Vagina (tissue), 2 donors: ENCODE data around the gene HEG1.

Experiments used
- POLR2A ChIP-seq, 2 donors: fragments of 450-650 bp; IDR thresholded peaks; one replicate each; pipeline ENCODE4 v1.6.1; 2017; ENCODE audit warnings: antibody characterized with exemption in 2 of 2, mild to moderate bottlenecking in 2 of 2, moderate library complexity in 2 of 2
- TF ChIP-seq, protein P1 (sequence below), 3 experiments: fragments of 450-650 bp in 2 of 3; fragments of 200-600 bp in 1 of 3; sonication (generic) in 1 of 3; IDR thresholded peaks; one replicate each; pipeline ENCODE4 v1.5.1; 2017 to 2019; ENCODE audit warnings: antibody characterized with exemption in 3 of 3, mild to moderate bottlenecking in 2 of 3, moderate library complexity in 2 of 3

DNA sequence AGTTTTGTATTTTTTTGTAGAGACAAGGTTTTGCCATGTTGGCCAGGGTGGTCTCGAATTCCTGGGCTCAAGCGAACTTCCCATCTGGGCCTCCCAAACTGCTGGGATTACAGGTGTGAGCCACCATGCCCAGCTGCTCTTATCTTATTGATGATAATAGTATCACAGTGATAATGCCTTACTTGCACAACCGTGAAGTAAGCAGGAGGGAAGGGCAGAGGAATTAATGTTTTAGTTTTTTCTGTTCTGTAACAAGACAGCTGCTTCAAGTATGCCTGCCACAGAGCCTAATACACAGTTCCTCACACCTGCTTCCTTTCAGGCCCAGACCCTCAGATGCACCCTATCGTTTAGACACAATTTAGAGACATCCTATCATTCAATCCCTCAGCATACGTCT lies 95.1 kb downstream of the HEG1 start:
- TF ChIP-seq, protein P1, sequence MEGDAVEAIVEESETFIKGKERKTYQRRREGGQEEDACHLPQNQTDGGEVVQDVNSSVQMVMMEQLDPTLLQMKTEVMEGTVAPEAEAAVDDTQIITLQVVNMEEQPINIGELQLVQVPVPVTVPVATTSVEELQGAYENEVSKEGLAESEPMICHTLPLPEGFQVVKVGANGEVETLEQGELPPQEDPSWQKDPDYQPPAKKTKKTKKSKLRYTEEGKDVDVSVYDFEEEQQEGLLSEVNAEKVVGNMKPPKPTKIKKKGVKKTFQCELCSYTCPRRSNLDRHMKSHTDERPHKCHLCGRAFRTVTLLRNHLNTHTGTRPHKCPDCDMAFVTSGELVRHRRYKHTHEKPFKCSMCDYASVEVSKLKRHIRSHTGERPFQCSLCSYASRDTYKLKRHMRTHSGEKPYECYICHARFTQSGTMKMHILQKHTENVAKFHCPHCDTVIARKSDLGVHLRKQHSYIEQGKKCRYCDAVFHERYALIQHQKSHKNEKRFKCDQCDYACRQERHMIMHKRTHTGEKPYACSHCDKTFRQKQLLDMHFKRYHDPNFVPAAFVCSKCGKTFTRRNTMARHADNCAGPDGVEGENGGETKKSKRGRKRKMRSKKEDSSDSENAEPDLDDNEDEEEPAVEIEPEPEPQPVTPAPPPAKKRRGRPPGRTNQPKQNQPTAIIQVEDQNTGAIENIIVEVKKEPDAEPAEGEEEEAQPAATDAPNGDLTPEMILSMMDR (IDR thresholded peaks at IDR 0.05) = no peak
- no peak for TF ChIP-seq POLR2A (IDR thresholded peaks at IDR 0.05)
